H1 (cell line): ENCODE measurements around the gene ADGRL4. TPM values are rescaled to one million over a fixed set of nuclear protein-coding genes. Genes with fewer than 3 reads are reported as not detected.

Experiments used
- polyA plus RNA-seq, 7 experiments: library from polyadenylated mRNA; depleted of rRNA in 3 of 7; stranded (reverse) in 5 of 7; unstranded in 2 of 7; fragments of >200 nt in 5 of 7; fragments of 200-250 nt in 2 of 7; gene quantifications; 1 replicate in 5 of 7; 2 replicates in 1 of 7; 4 replicates in 1 of 7; pipeline versions ENCODE4 v1.2.1 to v1.2.3, GENCODE V29; 2011 to 2013; ENCODE audit warnings: missing spikeins in 2 of 7, mixed read lengths in 2 of 7
- total RNA-seq: library from RNA; stranded (reverse); fragmentation: NEBNext Ultra II Directional; extraction: Animal tissue kit (Norgen Biotek cat#: 25700); gene quantifications from 2 replicates; pipeline ENCODE4 v1.2.1, GENCODE V29; 2021
- TF ChIP-seq, protein P1 (sequence below): fragments of 300-600 bp; sonication (generic); IDR thresholded peaks from 2 replicates; pipeline ENCODE4 v1.7.1; 2012; ENCODE audit warnings: low read length, moderate library complexity, mild to moderate bottlenecking, inconsistent platforms; ENCODE audit not compliant: insufficient replicate concordance

The ADGRL4 gene
- total and polyA plus RNA-seq, 2 of the 8 experiments (the other 6 are each of a cell fraction or from before 2014, with no cell fraction given) = 0.60 to 0.97 TPM

DNA sequence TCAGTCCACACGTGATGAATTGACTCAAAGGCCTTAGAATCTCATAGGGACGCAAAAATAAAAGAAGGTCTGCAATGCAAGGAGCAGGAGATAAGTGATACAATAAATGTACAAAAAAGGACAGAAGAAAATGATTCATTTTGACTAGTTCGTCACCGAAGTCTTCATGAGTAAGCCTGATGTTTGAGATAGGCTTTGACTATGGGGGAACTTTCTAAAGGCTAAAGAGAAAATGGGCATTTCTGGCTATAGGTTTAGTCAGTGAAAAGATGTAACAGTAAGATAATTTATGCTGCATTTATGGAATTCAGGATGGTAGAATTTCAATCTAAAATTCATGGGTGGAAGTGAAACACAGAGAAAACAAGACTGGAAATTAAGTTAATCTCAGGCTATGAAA is 163.0 kb downstream of the ADGRL4 start (continued):
- TF ChIP-seq, protein P1, sequence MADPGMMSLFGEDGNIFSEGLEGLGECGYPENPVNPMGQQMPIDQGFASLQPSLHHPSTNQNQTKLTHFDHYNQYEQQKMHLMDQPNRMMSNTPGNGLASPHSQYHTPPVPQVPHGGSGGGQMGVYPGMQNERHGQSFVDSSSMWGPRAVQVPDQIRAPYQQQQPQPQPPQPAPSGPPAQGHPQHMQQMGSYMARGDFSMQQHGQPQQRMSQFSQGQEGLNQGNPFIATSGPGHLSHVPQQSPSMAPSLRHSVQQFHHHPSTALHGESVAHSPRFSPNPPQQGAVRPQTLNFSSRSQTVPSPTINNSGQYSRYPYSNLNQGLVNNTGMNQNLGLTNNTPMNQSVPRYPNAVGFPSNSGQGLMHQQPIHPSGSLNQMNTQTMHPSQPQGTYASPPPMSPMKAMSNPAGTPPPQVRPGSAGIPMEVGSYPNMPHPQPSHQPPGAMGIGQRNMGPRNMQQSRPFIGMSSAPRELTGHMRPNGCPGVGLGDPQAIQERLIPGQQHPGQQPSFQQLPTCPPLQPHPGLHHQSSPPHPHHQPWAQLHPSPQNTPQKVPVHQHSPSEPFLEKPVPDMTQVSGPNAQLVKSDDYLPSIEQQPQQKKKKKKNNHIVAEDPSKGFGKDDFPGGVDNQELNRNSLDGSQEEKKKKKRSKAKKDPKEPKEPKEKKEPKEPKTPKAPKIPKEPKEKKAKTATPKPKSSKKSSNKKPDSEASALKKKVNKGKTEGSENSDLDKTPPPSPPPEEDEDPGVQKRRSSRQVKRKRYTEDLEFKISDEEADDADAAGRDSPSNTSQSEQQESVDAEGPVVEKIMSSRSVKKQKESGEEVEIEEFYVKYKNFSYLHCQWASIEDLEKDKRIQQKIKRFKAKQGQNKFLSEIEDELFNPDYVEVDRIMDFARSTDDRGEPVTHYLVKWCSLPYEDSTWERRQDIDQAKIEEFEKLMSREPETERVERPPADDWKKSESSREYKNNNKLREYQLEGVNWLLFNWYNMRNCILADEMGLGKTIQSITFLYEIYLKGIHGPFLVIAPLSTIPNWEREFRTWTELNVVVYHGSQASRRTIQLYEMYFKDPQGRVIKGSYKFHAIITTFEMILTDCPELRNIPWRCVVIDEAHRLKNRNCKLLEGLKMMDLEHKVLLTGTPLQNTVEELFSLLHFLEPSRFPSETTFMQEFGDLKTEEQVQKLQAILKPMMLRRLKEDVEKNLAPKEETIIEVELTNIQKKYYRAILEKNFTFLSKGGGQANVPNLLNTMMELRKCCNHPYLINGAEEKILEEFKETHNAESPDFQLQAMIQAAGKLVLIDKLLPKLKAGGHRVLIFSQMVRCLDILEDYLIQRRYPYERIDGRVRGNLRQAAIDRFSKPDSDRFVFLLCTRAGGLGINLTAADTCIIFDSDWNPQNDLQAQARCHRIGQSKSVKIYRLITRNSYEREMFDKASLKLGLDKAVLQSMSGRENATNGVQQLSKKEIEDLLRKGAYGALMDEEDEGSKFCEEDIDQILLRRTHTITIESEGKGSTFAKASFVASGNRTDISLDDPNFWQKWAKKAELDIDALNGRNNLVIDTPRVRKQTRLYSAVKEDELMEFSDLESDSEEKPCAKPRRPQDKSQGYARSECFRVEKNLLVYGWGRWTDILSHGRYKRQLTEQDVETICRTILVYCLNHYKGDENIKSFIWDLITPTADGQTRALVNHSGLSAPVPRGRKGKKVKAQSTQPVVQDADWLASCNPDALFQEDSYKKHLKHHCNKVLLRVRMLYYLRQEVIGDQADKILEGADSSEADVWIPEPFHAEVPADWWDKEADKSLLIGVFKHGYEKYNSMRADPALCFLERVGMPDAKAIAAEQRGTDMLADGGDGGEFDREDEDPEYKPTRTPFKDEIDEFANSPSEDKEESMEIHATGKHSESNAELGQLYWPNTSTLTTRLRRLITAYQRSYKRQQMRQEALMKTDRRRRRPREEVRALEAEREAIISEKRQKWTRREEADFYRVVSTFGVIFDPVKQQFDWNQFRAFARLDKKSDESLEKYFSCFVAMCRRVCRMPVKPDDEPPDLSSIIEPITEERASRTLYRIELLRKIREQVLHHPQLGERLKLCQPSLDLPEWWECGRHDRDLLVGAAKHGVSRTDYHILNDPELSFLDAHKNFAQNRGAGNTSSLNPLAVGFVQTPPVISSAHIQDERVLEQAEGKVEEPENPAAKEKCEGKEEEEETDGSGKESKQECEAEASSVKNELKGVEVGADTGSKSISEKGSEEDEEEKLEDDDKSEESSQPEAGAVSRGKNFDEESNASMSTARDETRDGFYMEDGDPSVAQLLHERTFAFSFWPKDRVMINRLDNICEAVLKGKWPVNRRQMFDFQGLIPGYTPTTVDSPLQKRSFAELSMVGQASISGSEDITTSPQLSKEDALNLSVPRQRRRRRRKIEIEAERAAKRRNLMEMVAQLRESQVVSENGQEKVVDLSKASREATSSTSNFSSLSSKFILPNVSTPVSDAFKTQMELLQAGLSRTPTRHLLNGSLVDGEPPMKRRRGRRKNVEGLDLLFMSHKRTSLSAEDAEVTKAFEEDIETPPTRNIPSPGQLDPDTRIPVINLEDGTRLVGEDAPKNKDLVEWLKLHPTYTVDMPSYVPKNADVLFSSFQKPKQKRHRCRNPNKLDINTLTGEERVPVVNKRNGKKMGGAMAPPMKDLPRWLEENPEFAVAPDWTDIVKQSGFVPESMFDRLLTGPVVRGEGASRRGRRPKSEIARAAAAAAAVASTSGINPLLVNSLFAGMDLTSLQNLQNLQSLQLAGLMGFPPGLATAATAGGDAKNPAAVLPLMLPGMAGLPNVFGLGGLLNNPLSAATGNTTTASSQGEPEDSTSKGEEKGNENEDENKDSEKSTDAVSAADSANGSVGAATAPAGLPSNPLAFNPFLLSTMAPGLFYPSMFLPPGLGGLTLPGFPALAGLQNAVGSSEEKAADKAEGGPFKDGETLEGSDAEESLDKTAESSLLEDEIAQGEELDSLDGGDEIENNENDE = no peak
